Lower leg skin (tissue), 4 donors: Measurements from ENCODE around the gene TRPV6. TPM values are rescaled to one million over a fixed set of nuclear protein-coding genes. Genes with fewer than 3 reads are reported as not detected.

Experiments
- DNase-seq, 2 donors: peaks; one replicate each; pipeline ENCODE4 v3.0.0-alpha.2; 2019; ENCODE audit warnings: low spot score in 2 of 2
- H3K4me3 ChIP-seq: fragments of 200-600 bp; sonication (generic); 2 replicates; pipeline ENCODE4 v1.5.1; 2017; ENCODE audit warnings: mild to moderate bottlenecking, low read depth; ENCODE audit not compliant: poor library complexity, severe bottlenecking
- POLR2A ChIP-seq, 2 donors: fragments of 450-650 bp; IDR thresholded peaks; one replicate each; pipeline ENCODE4 v1.6.1; 2016 to 2017; ENCODE audit warnings: antibody characterized with exemption in 2 of 2, mild to moderate bottlenecking in 1 of 2, moderate library complexity in 1 of 2
- WGBS, 2 donors: methylation state at CpG; one replicate each; pipeline ENCODE4 v1.1.5; 2018; 5-methylcytosine and 5-hydroxymethylcytosine counted together
- intact Hi-C: fragments of 100-400 bp; cut with DNase I; formaldehyde crosslinking; loops from one replicate; pipeline ENCODE4 v1.15.0; 2023; ENCODE audit warnings: low total_unique reads
- total RNA-seq, 4 donors: library from RNA; depleted of rRNA; stranded (reverse); fragments of >200 nt; gene quantifications; one replicate each; pipeline ENCODE4 v1.1.0, GENCODE V29; 2016
- TF ChIP-seq, protein P1 (sequence below), 3 donors: fragments of 450-650 bp; IDR thresholded peaks; one replicate each; pipeline ENCODE4 v1.5.1; 2016; ENCODE audit warnings: antibody characterized with exemption in 3 of 3, mild to moderate bottlenecking in 3 of 3, moderate library complexity in 2 of 3

The TRPV6 gene
- total RNA-seq, 4 donors from 2014 or later = 10.3 to 13.4 (median 11.5) TPM

DNA sequence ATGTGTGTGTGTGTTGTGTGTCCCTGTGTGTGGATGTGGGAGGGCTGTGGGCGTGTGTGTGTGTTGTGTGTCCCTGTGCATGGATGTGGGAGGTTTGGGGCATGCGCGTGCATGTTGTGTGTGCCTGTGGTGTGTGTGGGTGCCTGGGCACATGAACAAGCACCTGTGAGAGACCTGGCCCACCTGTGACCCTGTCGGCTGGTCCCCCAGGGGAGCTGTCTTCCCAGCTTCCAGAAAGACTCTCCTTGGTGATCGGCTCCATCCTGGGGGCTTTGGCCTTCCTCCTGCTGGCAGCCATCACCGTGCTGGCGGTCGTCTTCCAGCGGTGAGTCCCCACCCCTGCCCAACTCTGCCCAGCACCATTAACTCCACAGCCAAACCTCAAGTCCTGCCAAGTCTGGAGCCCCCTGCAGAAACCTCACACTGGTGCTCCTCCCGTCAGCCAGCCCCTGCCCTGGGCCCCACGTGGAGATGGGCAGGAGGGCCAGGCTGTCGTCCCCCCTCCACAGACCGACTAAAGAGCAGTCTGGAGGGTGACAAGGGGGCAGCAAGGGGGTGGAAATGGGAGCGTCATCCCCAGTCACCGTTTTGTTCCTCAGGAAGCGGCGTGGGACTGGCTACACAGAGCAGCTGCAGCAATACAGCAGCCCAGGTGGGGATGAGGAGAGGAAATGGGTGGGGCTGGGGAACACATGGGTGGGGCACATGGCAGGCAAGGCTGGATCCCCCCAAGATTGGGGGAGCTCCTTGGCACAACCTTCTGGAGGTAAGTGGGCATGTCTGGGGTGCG is 18.0 kb downstream of the TRPV6 start:
- TF ChIP-seq POLR2A (IDR thresholded peaks at IDR 0.05) = no peak
- TF ChIP-seq, protein P1, sequence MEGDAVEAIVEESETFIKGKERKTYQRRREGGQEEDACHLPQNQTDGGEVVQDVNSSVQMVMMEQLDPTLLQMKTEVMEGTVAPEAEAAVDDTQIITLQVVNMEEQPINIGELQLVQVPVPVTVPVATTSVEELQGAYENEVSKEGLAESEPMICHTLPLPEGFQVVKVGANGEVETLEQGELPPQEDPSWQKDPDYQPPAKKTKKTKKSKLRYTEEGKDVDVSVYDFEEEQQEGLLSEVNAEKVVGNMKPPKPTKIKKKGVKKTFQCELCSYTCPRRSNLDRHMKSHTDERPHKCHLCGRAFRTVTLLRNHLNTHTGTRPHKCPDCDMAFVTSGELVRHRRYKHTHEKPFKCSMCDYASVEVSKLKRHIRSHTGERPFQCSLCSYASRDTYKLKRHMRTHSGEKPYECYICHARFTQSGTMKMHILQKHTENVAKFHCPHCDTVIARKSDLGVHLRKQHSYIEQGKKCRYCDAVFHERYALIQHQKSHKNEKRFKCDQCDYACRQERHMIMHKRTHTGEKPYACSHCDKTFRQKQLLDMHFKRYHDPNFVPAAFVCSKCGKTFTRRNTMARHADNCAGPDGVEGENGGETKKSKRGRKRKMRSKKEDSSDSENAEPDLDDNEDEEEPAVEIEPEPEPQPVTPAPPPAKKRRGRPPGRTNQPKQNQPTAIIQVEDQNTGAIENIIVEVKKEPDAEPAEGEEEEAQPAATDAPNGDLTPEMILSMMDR (IDR thresholded peaks at IDR 0.05) = no peak
- intact Hi-C loops = no loop called here
- no peak overlapping the region for H3K4me3 ChIP-seq
- WGBS, 2 donors = 74 to 77% methylated on average over 17 of the region's 18 CpGs
- peak in 1 of 2 donors; percentile 80 for DNase-seq

DNA sequence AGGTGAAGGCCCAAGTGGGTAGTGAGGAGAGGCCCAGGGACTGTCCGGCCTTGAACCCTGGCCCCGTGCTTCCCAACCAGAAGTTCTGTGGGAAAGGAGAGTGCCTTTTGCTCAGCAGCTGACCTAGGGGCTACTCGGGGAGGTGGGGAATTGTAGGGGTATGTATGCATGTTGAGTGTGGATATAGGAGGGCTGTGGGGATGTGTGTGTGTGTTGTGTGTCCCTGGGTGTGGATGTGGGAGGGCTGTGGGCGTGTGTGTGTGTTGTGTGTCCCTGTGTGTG is 18.5 kb downstream of the TRPV6 start:
- WGBS, 2 donors = 74 to 82% methylated on average over 4 of the region's 4 CpGs
- intact Hi-C loops = no loop called here
- H3K4me3 ChIP-seq = no peak overlapping the region
- TF ChIP-seq, protein P1 (IDR thresholded peaks at IDR 0.05) = no peak
- no peak for TF ChIP-seq POLR2A (IDR thresholded peaks at IDR 0.05)
- DNase-seq = peak in 1 of 2 donors; percentile 66

DNA sequence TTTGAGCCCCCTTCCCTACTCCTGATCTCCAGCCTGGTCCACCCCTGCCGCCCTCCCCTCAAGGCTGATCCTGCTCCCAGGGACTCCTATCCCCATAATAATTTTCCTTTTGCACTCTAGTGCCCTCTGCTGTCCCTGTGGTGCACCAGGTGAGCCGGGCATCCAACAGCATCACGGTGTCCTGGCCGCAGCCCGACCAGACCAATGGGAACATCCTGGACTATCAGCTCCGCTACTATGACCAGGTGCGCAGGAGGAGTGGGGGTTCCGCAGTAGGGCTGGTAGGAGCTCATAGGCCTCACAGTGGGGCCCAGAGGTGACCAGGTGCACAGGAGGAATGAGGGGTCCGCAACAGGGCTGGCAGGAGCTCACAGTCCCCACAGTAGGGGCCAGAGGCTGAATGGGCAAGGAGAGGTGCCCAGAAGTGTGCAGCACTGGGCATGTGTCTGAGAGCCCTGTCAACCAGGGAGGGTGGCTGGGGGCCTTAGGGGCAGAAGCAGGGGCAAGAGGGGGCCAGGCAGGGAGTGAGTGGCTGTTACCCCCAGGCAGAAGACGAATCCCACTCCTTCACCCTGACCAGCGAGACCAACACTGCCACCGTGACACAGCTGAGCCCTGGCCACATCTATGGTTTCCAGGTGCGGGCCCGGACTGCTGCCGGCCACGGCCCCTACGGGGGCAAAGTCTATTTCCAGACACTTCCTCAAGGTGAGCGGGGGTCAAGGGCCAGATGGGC is 19.0 kb downstream of the TRPV6 start:
- DNase-seq = no peak
- no peak overlapping the region for H3K4me3 ChIP-seq
- 74 to 83% methylated on average over 17 to 18 of the region's 18 CpGs for WGBS, 2 donors
- TF ChIP-seq, protein P1 (IDR thresholded peaks at IDR 0.05) = no peak
- no peak for TF ChIP-seq POLR2A (IDR thresholded peaks at IDR 0.05)
- intact Hi-C loops = no loop called here

DNA sequence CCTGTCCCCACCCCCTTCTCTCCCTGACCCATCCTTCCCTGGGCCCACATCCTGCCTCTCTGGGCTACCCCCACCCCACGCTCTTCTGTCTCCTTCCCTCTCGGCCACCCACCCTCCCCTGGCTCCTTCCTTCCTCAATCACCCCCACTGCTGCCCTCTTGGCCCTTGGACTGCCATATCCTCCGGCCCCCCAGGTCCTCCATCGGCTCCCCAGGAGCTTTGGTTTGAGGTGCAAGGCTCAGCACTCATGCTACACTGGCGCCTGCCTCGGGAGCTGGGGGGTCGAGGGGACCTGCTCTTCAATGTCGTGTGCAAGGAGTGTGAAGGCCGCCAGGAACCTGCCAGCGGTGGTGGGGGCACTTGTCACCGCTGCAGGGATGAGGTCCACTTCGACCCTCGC is 19.8 kb downstream of the TRPV6 start:
- no peak for DNase-seq
- 60 to 79% methylated on average over 12 to 13 of the region's 13 CpGs for WGBS, 2 donors
- intact Hi-C loops = no loop called here
- TF ChIP-seq POLR2A (IDR thresholded peaks at IDR 0.05) = no peak
- TF ChIP-seq, protein P1 (IDR thresholded peaks at IDR 0.05) = no peak
- no peak overlapping the region for H3K4me3 ChIP-seq

DNA sequence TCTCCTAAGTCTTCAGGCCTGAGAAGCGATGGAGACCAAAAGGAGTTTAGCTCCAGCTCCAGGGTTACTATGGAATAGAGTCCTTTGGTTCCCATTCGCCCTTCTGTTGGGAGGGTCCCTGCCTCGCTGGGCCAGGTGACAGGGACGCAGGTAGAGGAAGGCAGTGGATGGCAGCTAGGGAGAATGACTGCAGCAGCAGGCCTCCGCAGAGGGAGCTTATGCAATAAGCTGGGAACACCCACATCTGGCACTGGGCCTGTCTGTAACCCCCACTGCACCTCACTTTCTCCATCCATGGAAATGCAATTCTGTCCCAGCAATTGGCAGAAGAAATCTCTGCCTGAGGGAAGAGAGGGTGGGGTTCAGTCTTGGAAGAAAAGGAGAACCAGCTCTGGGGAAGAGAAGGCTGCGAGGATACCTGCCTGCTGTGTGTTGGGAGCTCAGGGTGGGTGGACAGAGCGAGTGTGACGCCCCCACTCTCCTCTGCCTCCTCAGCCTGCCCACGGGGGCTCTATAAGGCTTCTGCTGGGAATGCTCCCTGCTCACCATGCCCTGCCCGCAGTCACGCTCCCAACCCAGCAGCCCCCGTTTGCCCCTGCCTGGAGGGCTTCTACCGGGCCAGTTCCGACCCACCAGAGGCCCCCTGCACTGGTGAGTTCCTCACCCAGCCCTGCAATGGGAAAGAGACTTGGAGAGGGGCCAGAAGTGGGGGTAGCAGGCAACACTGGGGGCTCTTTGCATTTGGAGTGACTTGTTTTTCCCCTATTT is 20.4 kb downstream of the TRPV6 start:
- 42 to 48% methylated on average over 14 of the region's 14 CpGs for WGBS, 2 donors

More for the DNA sequence above, 20.4 kb downstream of the TRPV6 start:
- intact Hi-C loops = no loop called here
- TF ChIP-seq POLR2A (IDR thresholded peaks at IDR 0.05) = no peak
- TF ChIP-seq, protein P1 (IDR thresholded peaks at IDR 0.05) = no peak
- no peak for DNase-seq
- no peak overlapping the region for H3K4me3 ChIP-seq
